Endothelial cell (in vitro differentiated cells): Measurements from ENCODE around the gene MAML1. TPM values are rescaled to one million over a fixed set of nuclear protein-coding genes. Genes with fewer than 3 reads are reported as not detected.

Experiments
- DNase-seq: peaks from one replicate; pipeline ENCODE4 v3.0.0; 2021; ENCODE audit warnings: low spot score
- H3K27ac Mint-ChIP-seq: one replicate; pipeline ENCODE4 v1.8.0; 2021; ENCODE audit warnings: mixed read lengths, inconsistent platforms; ENCODE audit not compliant: unreplicated experiment
- H3K27me3 Mint-ChIP-seq: one replicate; pipeline ENCODE4 v1.8.0; 2021; ENCODE audit warnings: mild to moderate bottlenecking, moderate library complexity, mixed read lengths, inconsistent platforms; ENCODE audit not compliant: unreplicated experiment
- H3K36me3 Mint-ChIP-seq: one replicate; pipeline ENCODE4 v1.8.0; 2021; ENCODE audit warnings: mild to moderate bottlenecking, low read depth, mixed read lengths, inconsistent platforms; ENCODE audit not compliant: unreplicated experiment
- H3K4me1 Mint-ChIP-seq: one replicate; pipeline ENCODE4 v1.8.0; 2021; ENCODE audit warnings: mild to moderate bottlenecking, mixed read lengths, inconsistent platforms; ENCODE audit not compliant: unreplicated experiment
- H3K4me3 Mint-ChIP-seq: one replicate; pipeline ENCODE4 v1.8.0; 2021; ENCODE audit warnings: mild to moderate bottlenecking, mixed read lengths, inconsistent platforms; ENCODE audit not compliant: unreplicated experiment
- H3K9me3 Mint-ChIP-seq: one replicate; pipeline ENCODE4 v1.8.0; 2021; ENCODE audit warnings: mixed read lengths, inconsistent platforms; ENCODE audit not compliant: unreplicated experiment
- CTCF ChIP-seq: fragments of 200-600 bp; sonication (generic); IDR thresholded peaks from one replicate; pipeline ENCODE4 v1.5.0; 2021; ENCODE audit warnings: antibody characterized with exemption; ENCODE audit not compliant: unreplicated experiment
- total RNA-seq: library from RNA; stranded (reverse); fragmentation: NEBNext Ultra II Directional; extraction: Animal tissue kit (Norgen Biotek cat#: 25700); gene quantifications from one replicate; pipeline ENCODE4 v1.2.1, GENCODE V29; 2021; ENCODE audit not compliant: unreplicated experiment

Gene MAML1
- total RNA-seq, 1 donor from 2014 or later, result 30.0 TPM

GRCh38 chr5:179759581-179760551 is 27.2 kb downstream of the MAML1 start:
- H3K4me3 Mint-ChIP-seq, result no peak overlapping the region
- H3K36me3 Mint-ChIP-seq, result peaks cover 9% of the 10 kb centered on the region
- TF ChIP-seq CTCF, result no peak
- H3K27me3 Mint-ChIP-seq, result peaks cover 1% of the 10 kb centered on the region
- no peak for DNase-seq
- H3K27ac Mint-ChIP-seq, result no peak overlapping the region
- H3K9me3 Mint-ChIP-seq, result peaks cover 5% of the 10 kb centered on the region
- peaks cover 40% of the 10 kb centered on the region for H3K4me1 Mint-ChIP-seq

GRCh38 chr5:179762079-179762780 is 29.6 kb downstream of the MAML1 start:
- no peak for TF ChIP-seq CTCF
- Mint-ChIP-seq H3K27me3 (no peaks in the 10 kb centered on the region), H3K9me3 (peaks cover 5% of the 10 kb centered on the region), H3K36me3 (peaks cover 14% of the 10 kb centered on the region), H3K27ac (peak overlapping the region; percentile 79), H3K4me1 (peaks cover 38% of the 10 kb centered on the region), H3K4me3 (no peak overlapping the region)
- DNase-seq, result no peak

GRCh38 chr5:179762781-179763176 is 30.2 kb downstream of the MAML1 start:
- no peak for TF ChIP-seq CTCF
- H3K4me3 Mint-ChIP-seq, result no peak overlapping the region
- peaks cover under 1% of the 10 kb centered on the region for H3K27me3 Mint-ChIP-seq
- DNase-seq, result no peak
- peaks cover 38% of the 10 kb centered on the region for H3K4me1 Mint-ChIP-seq
- H3K27ac Mint-ChIP-seq, result no peak overlapping the region
- peaks cover 16% of the 10 kb centered on the region for H3K36me3 Mint-ChIP-seq
- H3K9me3 Mint-ChIP-seq, result peaks cover 5% of the 10 kb centered on the region

- DNase-seq, result peak; percentile 55
- Mint-ChIP-seq H3K4me3 (no peak overlapping the region), H3K4me1 (peaks cover 38% of the 10 kb centered on the region)
Measured at GRCh38 chr5:179763215-179763945, 30.8 kb downstream of the MAML1 start.

More at GRCh38 chr5:179763215-179763945, 30.8 kb downstream of the MAML1 start:
- Mint-ChIP-seq H3K27me3 (peaks cover 3% of the 10 kb centered on the region), H3K9me3 (peaks cover 5% of the 10 kb centered on the region), H3K27ac (no peak overlapping the region), H3K36me3 (peaks cover 19% of the 10 kb centered on the region)
- peak; percentile 83 for TF ChIP-seq CTCF
